Measurements from ENCODE around the gene GAL3ST2. TPM values are rescaled to one million over a fixed set of nuclear protein-coding genes. Genes with fewer than 3 reads are reported as not detected.
"Not testable (repeated sequence)": the region's sequence is repeated elsewhere in the genome, so short reads cannot be mapped to it uniquely, and the experiment has no call there.

The GAL3ST2 gene
- total RNA-seq, 2 donors from 2014 or later: 0.49 to 2.2 TPM

DNA sequence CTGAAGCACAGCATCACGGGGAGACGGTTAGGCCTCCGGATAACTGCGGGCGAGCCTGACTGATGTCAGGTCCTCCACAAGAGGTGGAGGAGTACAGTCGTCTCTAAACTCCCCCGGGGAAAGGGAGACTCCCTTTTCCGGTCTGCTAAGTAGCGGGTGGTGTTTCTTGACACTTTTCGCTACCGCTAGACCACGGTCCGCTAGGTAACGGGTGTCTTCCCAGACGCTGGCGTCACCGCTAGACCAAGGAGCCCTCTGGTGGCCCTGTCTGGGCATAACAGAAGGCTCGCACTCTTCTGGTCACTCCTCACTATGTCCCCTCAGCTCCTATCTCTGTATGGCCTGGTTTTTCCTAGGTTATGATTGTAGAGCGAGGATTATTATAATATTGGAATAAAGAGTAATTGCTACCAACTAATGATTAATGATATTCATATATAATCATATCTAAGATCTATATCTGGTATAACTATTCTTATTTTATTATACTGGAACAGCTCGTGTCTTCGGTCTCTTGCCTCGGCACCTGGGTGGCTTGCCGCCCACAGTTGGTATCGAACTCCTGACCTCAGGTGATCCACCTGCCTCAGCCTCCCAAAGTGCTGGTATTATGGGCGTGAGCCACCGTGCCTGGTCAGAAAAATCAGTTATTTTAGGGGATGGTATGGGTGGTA lies 44.0 kb upstream of the GAL3ST2 start:
- H3K36me3 ChIP-seq; H3K27ac ChIP-seq; H3K9me3 ChIP-seq; DNase-seq (ENCODE audit: low spot score); ATAC-seq (ENCODE audit: insufficient number of reproducible peaks, low FRiP score, low read depth); H3K27me3 ChIP-seq (replicated peaks; ENCODE audit: insufficient read depth); H3K4me3 ChIP-seq: not testable (repeated sequence)
- H3K4me1 ChIP-seq (ENCODE audit: control insufficient read depth in 1 of 2, low read depth in 2 of 2): peaks cover 4 to 19% of the 10 kb centered on the region in 2 donors
- TF ChIP-seq CTCF (IDR thresholded peaks at IDR 0.05): peak; percentile 69

DNA sequence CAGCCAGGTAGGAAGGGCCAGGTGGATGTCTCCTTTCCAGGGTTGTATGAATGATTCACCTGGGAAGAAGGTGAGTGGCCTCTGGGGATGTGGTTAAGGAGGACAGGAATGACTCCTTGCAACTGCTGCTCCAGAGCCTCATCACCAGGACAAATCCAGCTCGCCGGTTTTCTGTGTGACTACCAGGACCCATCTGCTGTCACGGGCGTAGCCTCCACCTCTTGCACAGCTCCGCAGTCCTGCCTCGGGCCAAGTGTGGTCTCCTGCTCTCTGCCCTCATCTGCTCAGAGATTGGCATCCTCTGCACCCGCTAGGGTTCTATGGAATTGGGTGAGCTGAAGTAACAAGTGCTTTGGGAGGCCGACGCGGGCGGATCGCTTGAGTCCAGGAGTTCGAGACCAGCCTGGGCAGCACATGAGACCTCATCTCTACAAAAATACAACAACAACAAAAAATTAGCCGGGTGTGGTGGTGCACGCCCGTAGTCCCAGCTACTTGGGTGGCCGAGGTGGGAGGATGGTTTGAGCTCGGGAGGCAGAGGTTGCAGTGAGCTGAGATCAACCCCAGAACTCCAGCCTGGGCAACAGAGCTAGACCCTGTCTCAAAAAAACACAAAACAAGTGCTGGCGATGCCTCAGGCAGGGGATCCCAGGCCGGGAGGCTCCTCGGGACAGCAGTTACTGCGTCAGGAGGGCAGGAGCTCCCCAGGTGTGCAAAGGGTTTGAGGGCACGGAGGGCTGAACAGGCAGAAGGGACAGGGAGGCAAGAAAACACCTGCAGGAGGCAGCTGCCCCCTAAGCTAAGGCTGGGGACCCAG lies 43.0 kb upstream of the GAL3ST2 start:
- Histone ChIP-seq H3K36me3 (no peaks in the 10 kb centered on the region), H3K27me3 (replicated peaks; ENCODE audit: insufficient read depth) (no peaks in the 10 kb centered on the region), H3K27ac (peak overlapping the region; percentile 56 to 61), H3K4me3 (peak overlapping the region; percentile 99), H3K4me1 (ENCODE audit: control insufficient read depth in 1 of 2, low read depth in 2 of 2) (peaks cover 4 to 19% of the 10 kb centered on the region in 2 donors), H3K9me3 (no peaks in the 10 kb centered on the region)
- ATAC-seq (ENCODE audit: insufficient number of reproducible peaks, low FRiP score, low read depth) (no peak), DNase-seq (ENCODE audit: low spot score) (no peak)
- no peak for TF ChIP-seq CTCF (IDR thresholded peaks at IDR 0.05)

DNA sequence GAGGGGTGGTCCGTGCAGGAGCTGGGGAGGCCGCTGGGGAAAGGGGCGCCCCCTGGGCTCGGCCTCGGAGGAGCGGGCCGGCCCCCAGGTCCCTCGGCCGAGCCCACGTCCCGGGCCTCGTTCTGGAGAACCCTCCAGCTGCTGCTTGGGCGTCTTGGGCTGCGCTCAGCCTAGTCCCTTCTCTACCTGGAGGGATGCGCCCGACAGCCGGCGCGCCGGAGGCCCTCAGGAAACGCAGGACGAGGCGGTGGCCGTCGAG lies 42.5 kb upstream of the GAL3ST2 start:
- H3K4me1 ChIP-seq (ENCODE audit: control insufficient read depth in 1 of 2, low read depth in 2 of 2): peaks cover 4 to 19% of the 10 kb centered on the region in 2 donors
- DNase-seq (ENCODE audit: low spot score) (no peak), ATAC-seq (ENCODE audit: insufficient number of reproducible peaks, low FRiP score, low read depth) (peak; percentile 27)
- no peaks in the 10 kb centered on the region for H3K9me3 ChIP-seq
- no peaks in the 10 kb centered on the region for H3K27me3 ChIP-seq (replicated peaks; ENCODE audit: insufficient read depth)
- no peak for TF ChIP-seq CTCF (IDR thresholded peaks at IDR 0.05)
- peak overlapping the region; percentile 56 to 61 for H3K27ac ChIP-seq
- peak overlapping the region; percentile 99 for H3K4me3 ChIP-seq
- H3K36me3 ChIP-seq: no peaks in the 10 kb centered on the region

DNA sequence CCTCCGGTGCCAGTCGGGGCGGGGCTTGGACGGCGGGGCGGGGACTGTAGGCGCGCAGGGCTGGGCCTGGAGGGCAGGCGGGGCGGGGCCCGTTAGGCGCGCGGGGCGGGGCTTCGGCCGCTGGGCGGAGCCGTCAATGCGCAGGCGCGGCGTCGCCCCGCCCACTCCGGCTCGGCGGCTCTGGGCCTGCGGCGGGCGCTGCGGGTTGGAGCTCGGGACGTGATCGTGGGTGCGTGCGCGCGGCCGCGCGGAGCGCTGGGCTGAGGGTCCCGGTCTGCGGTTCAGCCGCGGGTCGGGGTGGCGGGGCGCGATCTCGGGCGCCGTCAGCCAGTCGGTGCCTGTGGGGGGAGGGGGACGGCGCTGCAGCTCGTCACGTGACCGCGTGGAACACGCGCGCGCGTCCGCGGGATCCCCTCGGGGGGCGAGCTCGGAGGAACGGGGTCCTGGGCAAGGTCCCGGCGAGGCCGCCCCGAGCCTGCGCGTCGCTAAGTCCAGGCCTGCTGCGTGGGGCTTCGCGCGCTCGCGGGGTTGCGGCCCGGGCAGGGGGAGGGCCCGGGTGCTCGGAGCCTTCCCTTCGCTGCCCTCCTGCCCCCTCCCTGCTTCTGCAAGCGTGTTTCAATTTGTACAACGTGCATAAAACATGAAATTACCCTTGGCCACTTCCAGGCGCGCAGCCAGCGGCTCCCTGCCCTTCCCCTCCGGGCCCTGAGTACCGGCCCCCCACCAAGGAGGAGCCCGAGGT lies 42.0 kb upstream of the GAL3ST2 start, which contains the start of gene D2HGDH:
Gene D2HGDH, plus strand, starts transcription at position 164 of the 742 bp plus-strand sequence. CDS start 595 bp downstream, outside the sequence.
- Histone ChIP-seq H3K27ac (peak within 1 kb of the TSS; percentile 76 to 77), H3K4me3 (peak within 1 kb of the TSS; percentile 99), H3K27me3 (replicated peaks; ENCODE audit: insufficient read depth) (no peaks in the 10 kb centered on the region), H3K4me1 (ENCODE audit: control insufficient read depth in 1 of 2, low read depth in 2 of 2) (peaks cover 4 to 19% of the 10 kb centered on the region in 2 donors), H3K9me3 (no peaks in the 10 kb centered on the region), H3K36me3 (no peaks in the 10 kb centered on the region)
- peak; percentile 93 for ATAC-seq (ENCODE audit: insufficient number of reproducible peaks, low FRiP score, low read depth)
- no peak for TF ChIP-seq CTCF (IDR thresholded peaks at IDR 0.05)
- peak; percentile 70 for DNase-seq (ENCODE audit: low spot score)

- DNase-seq (ENCODE audit: low spot score): no peak
- H3K27ac ChIP-seq: no peak overlapping the region
- TF ChIP-seq CTCF (IDR thresholded peaks at IDR 0.05): no peak
- no peak overlapping the region for H3K4me3 ChIP-seq
- no peaks in the 10 kb centered on the region for H3K9me3 ChIP-seq
- no peaks in the 10 kb centered on the region for H3K36me3 ChIP-seq
- H3K4me1 ChIP-seq (ENCODE audit: control insufficient read depth in 1 of 2, low read depth in 2 of 2): peaks cover 4 to 19% of the 10 kb centered on the region in 2 donors
- H3K27me3 ChIP-seq (replicated peaks; ENCODE audit: insufficient read depth): no peaks in the 10 kb centered on the region
- no peak for ATAC-seq (ENCODE audit: insufficient number of reproducible peaks, low FRiP score, low read depth)
Observed at GRCh38 chr2:241736111-241736510, 40.5 kb upstream of the GAL3ST2 start.

Data from thoracic aorta (tissue), 2 donors.